HG03520 (cell line): Measurements from ENCODE around the gene RIPOR2.
"Not testable (repeated sequence)": the region's sequence is repeated elsewhere in the genome, so short reads cannot be mapped to it uniquely, and the experiment has no call there.

Source experiments
- ATAC-seq: cut with Tn5 transposase; IDR thresholded peaks from one replicate; pipeline ENCODE4 v1.9.1; 2021; ENCODE audit warnings: mild to moderate bottlenecking, moderate library complexity; ENCODE audit not compliant: unreplicated experiment

Gene RIPOR2

GRCh38 chr6:24768361-24768760 is 167.4 kb downstream of the RIPOR2 start:
- ATAC-seq: no peak

GRCh38 chr6:24766680-24767462 is 168.9 kb downstream of the RIPOR2 start:
- no peak for ATAC-seq

- ATAC-seq: not testable (repeated sequence)
Observed at GRCh38 chr6:24765968-24766367, 169.8 kb downstream of the RIPOR2 start.

DNA sequence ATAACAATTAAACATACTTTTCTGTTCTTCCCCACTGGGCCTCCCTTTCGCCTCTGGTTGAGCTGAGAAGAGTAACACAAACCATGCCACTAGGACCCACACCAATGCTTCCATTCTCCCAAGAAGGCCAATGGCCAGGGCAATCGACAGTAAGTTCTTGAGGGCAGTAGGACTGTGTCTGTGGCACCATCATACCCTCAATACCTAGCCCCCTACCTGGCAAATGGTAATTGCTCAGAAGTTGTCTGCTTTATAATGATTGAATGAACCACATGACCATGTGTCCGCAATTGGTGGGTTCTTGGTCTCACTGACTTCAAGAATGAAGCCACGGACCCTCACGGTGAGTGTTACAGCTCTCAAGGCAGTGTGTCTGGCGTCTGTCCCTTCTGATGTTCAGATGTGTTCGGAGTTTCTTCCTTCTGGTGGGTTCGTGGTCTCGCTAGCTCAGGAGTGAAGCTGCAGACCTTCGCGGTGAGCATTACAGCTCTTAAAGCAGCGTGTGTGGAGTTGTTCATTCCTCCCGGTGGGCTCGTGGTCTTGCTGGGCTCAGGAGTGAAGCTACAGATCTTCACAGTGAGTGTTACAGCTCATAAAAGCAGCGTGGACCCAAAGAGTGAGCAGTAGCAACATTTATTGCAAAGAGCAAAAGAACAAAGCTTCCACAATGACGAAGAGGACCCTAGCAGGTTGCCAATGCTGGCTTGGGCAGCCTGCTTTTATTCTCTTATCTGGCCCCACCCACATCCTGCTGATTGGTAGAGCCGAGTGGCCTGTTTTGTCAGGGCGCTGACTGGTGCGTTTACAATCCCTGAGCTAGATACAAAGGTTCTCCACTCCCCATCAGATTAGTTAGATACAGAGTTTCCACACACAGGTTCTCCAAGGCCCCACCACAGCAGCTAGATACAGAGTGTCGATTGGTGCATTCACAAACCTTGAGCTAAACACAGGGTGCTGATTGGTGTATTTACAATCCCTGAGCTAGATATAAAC is 170.6 kb downstream of the RIPOR2 start:
- ATAC-seq: not testable (repeated sequence)

DNA sequence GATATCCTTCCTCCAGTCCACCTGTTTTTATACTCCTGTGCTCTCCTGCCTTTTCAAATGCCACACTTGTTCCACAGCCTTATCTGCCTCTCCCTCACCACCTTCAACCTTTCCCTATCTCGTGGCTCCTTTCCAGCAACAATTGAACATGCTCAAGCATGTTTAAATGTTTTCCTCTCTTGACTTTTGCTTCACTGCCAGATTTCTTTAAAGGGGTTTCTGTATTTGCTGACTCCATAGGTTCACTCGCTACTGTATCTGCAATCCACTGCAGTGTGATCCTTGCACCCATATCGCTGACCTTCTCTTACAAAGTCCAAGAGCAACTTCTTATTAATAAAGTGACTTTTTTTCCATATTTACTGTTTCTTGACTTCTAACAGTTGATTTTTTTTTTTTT is 172.2 kb downstream of the RIPOR2 start:
- ATAC-seq: no peak

DNA sequence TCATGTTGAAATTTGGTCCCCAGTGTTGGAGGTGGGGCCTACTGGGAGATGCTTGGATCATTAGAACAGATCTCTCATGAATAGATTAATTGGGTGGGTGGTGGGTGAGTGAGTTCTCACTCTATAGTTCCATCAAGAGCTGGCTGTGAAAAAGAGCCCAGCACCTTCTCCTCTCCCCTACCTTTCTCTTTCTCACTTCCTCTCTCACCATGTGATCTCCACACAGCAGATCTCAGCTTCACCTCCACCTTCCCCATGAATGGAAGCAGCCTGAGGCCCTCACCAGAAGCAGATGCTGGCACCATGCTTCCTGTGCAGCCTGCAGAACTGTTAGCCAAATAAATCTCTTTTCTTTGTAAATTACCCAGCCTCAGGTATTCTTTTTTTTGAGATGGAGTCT is 173.9 kb downstream of the RIPOR2 start:
- ATAC-seq: no peak

GRCh38 chr6:24761193-24761835 is 174.4 kb downstream of the RIPOR2 start:
- no peak for ATAC-seq

GRCh38 chr6:24760210-24760609 is 175.6 kb downstream of the RIPOR2 start:
- ATAC-seq: no peak

GRCh38 chr6:24759718-24760117 is 176.0 kb downstream of the RIPOR2 start:
- ATAC-seq: no peak

- ATAC-seq: no peak
Observed at GRCh38 chr6:24757611-24758010, 178.1 kb downstream of the RIPOR2 start.

DNA sequence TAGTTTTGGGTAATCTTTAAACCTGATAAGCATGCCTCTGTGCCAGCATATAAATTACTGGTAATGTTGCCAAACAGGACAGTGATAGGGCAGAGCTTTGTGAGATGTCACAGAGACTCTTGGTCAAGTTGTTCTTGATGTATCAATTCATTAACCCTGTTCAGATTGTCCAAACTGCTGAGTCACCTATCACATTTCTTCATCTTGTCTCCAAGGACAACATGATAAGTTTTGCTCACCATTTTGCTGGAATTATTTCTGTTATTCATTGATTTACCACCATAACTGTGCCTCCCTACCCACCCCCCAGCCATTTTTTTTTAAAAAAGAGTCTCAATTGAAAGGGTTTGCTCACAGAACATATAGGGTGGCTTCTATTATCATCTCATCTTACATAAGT is 180.5 kb downstream of the RIPOR2 start:
- ATAC-seq: no peak

- not testable (repeated sequence) for ATAC-seq
Observed at GRCh38 chr6:24754378-24754777, 181.4 kb downstream of the RIPOR2 start.
